Endothelial cell of umbilical vein (primary cell): ENCODE results near the gene AIF1. TPM values are rescaled to one million over a fixed set of nuclear protein-coding genes. Genes with fewer than 3 reads are reported as not detected.

Experiments
- BruUV-seq: library from RNA; stranded (reverse); fragments of 400-500 nt; replicated peaks from 2 replicates; lab custom pipeline; 2021; lab: Mats Ljungman, UMichigan
- CTCF ChIA-PET: fragments of 300-600, 350-600 bp; sonication (Branson Sonifier 250); formaldehyde crosslinking; loops from one replicate; lab custom pipeline; 2021; ENCODE audit warnings: antibody characterized with exemption, inconsistent platforms; lab: Charles Lee
- POLR2A ChIA-PET: fragments of 300-600, 350-600 bp; sonication (Branson Sonifier 250); formaldehyde crosslinking; loops from one replicate; lab custom pipeline; 2021; ENCODE audit warnings: antibody characterized with exemption, inconsistent platforms; lab: Charles Lee
- DNase-seq: peaks from one replicate; pipeline ENCODE4 v3.0.0-alpha.2; 2011; ENCODE audit warnings: low read depth, low spot score
- FAIRE-seq: peaks from 2 replicates; lab custom pipeline; 2011; peaks lifted over from hg19 to GRCh38; lab: Jason Lieb, UNC
- H2AFZ ChIP-seq: 2 replicates; pipeline ENCODE4 v1.6.0; 2012; ENCODE audit warnings: low read depth, low read length, control low read depth, inconsistent platforms
- H3K27ac ChIP-seq: 2 replicates; pipeline ENCODE4 v1.5.1; 2011; ENCODE audit warnings: low read depth, mild to moderate bottlenecking, control low read depth, low read length, moderate library complexity; ENCODE audit not compliant: insufficient read depth
- H3K27me3 ChIP-seq, 2 experiments: 2 replicates each; pipeline versions ENCODE4 v1.6.0 to v1.6.1; 2011; ENCODE audit warnings: low read length in 2 of 2, mixed read lengths in 1 of 2; ENCODE audit not compliant: control insufficient read depth in 2 of 2, insufficient read depth in 2 of 2
- H3K36me3 ChIP-seq, 2 experiments: 2 replicates in 1 of 2; 3 replicates in 1 of 2; pipeline ENCODE4 v1.5.1; 2011; ENCODE audit warnings: low read length in 2 of 2, mild to moderate bottlenecking in 1 of 2, moderate library complexity in 1 of 2; ENCODE audit not compliant: control insufficient read depth in 2 of 2, insufficient read depth in 2 of 2; ENCODE audit errors: extremely low read depth in 1 of 2
- H3K4me1 ChIP-seq: 3 replicates; pipeline ENCODE4 v1.5.1; 2011; ENCODE audit warnings: mild to moderate bottlenecking, low read length; ENCODE audit not compliant: control insufficient read depth, insufficient read depth; ENCODE audit errors: extremely low read depth
- H3K4me2 ChIP-seq: 2 replicates; pipeline ENCODE4 v1.6.1; 2011; ENCODE audit warnings: low read length, control low read depth, mixed read lengths; ENCODE audit not compliant: insufficient read depth
- H3K4me3 ChIP-seq, 3 experiments: fragments of 200-600 bp in 1 of 3; sonication (generic), shearing (Covaris generic) in 1 of 3; replicated peaks in 1 of 3; 2 replicates each; pipeline ENCODE4 v1.5.1; 2011 to 2016; ENCODE audit warnings: control low read depth in 3 of 3, low read length in 3 of 3, mild to moderate bottlenecking in 2 of 3, inconsistent platforms in 1 of 3, low read depth in 1 of 3, moderate library complexity in 1 of 3; ENCODE audit not compliant: insufficient read depth in 1 of 3
- H3K79me2 ChIP-seq: 2 replicates; pipeline ENCODE4 v1.6.0; 2012; ENCODE audit warnings: low read length, inconsistent platforms; ENCODE audit not compliant: control insufficient read depth, insufficient read depth
- H3K9ac ChIP-seq: replicated peaks from 2 replicates; pipeline ENCODE3; 2011; ENCODE audit warnings: low read length, control low read depth; ENCODE audit not compliant: insufficient read depth; ENCODE audit errors: extremely low read depth
- H3K9me1 ChIP-seq: replicated peaks from 3 replicates; pipeline ENCODE4 v1.6.0; 2011; ENCODE audit warnings: mild to moderate bottlenecking, low read length; ENCODE audit not compliant: control insufficient read depth, insufficient read depth; ENCODE audit errors: extremely low read depth
- H3K9me3 ChIP-seq: replicated peaks from 2 replicates; pipeline ENCODE4 v1.5.1; 2012; ENCODE audit warnings: low read length, inconsistent platforms; ENCODE audit not compliant: control insufficient read depth, insufficient read depth
- H4K20me1 ChIP-seq: replicated peaks from 2 replicates; pipeline ENCODE3; 2011; ENCODE audit warnings: mild to moderate bottlenecking, low read length; ENCODE audit not compliant: control insufficient read depth, insufficient read depth; ENCODE audit errors: extremely low read depth
- CTCF ChIP-seq, 2 donors: IDR thresholded peaks; 1 replicate in 1 of 2; 2 replicates in 1 of 2; pipeline ENCODE4 v1.5.1; 2011; ENCODE audit warnings: low read length in 2 of 2, mild to moderate bottlenecking in 2 of 2, moderate library complexity in 2 of 2, control low read depth in 1 of 2, inconsistent platforms in 1 of 2, low read depth in 1 of 2; ENCODE audit not compliant: insufficient read depth in 1 of 2; ENCODE audit errors: extremely low read depth in 1 of 2
- EZH2 ChIP-seq: IDR thresholded peaks from 2 replicates; pipeline ENCODE4 v1.6.1; 2012; ENCODE audit warnings: borderline replicate concordance, low read depth, mild to moderate bottlenecking, moderate library complexity, low read length, inconsistent platforms; ENCODE audit not compliant: severe bottlenecking
- FOS ChIP-seq: IDR thresholded peaks from 2 replicates; pipeline ENCODE4 v1.6.1; 2011; ENCODE audit warnings: mild to moderate bottlenecking, low read length, moderate library complexity, borderline replicate concordance; ENCODE audit not compliant: insufficient read depth
- GATA2 ChIP-seq: IDR thresholded peaks from 2 replicates; pipeline ENCODE4 v1.7.0; 2011; ENCODE audit warnings: low read depth, mild to moderate bottlenecking, moderate library complexity, mixed read lengths, low read length; ENCODE audit not compliant: insufficient read length, insufficient read depth
- JUN ChIP-seq: IDR thresholded peaks from 2 replicates; pipeline ENCODE4 v1.6.1; 2011; ENCODE audit warnings: borderline replicate concordance, low read depth; ENCODE audit not compliant: insufficient read length, insufficient read depth
- MAX ChIP-seq: IDR thresholded peaks from 2 replicates; pipeline ENCODE4 v1.6.1; 2011; ENCODE audit not compliant: insufficient read depth, insufficient read length
- MYC ChIP-seq: IDR thresholded peaks from one replicate; pipeline ENCODE4 v1.6.1; 2011; ENCODE audit warnings: mild to moderate bottlenecking, low read depth, low read length
- POLR2A ChIP-seq: IDR thresholded peaks from 2 replicates; pipeline ENCODE4 v1.6.1; 2012; ENCODE audit warnings: low read depth, mild to moderate bottlenecking, control low read depth, low read length
- POLR2AphosphoS5 ChIP-seq: IDR thresholded peaks from 2 replicates; pipeline ENCODE4 v1.6.1; 2012; ENCODE audit warnings: low read depth, mild to moderate bottlenecking, control low read depth, low read length, moderate library complexity; ENCODE audit not compliant: insufficient read depth
- dilution Hi-C: fragments of 300-500 bp; cut with MboI; formaldehyde crosslinking; loops from one replicate; pipeline ENCODE4 v1.15.0; 2019; ENCODE audit warnings: low sequenced_read_pairs; ENCODE audit not compliant: extremely low pct_ligation_motif_present
- intact Hi-C: fragments of 100-400 bp; cut with micrococcal nuclease; formaldehyde crosslinking; loops from one replicate; pipeline ENCODE4 v1.10.0; 2022
- polyA plus RNA-seq, 4 experiments: library from polyadenylated mRNA; depleted of rRNA in 3 of 4; stranded (reverse) in 3 of 4; unstranded in 1 of 4; fragments of >200 nt; gene quantifications; 2 replicates each; pipeline versions ENCODE4 v1.2.1 to v1.2.3, GENCODE V29; 2011 to 2012; ENCODE audit warnings: missing spikeins in 1 of 4
- total RNA-seq: library from RNA; stranded (reverse); gene quantifications from 2 replicates; pipeline ENCODE4 v1.2.3, GENCODE V29; 2021

The AIF1 gene
- total and polyA plus RNA-seq, 2 donors (not counting 3 experiments of a cell fraction or from before 2014, with no cell fraction given) = not detected

GRCh38 chr6:31621991-31622390, 7.0 kb downstream of the AIF1 start:
- H3K27ac ChIP-seq = peak overlapping the region; percentile 84
- no peaks in the 10 kb centered on the region for H3K9me3 ChIP-seq
- FAIRE-seq (peak; percentile 8), DNase-seq (no peak)
- H3K4me3 ChIP-seq = peak overlapping the region; percentile 65 to 99 (median 95)
- H3K27me3 ChIP-seq = no peaks in the 10 kb centered on the region
- peak overlapping the region; percentile 92 for H3K4me2 ChIP-seq
- peak overlapping the region; percentile 99 for H3K9ac ChIP-seq
- no TSS peak for BruUV-seq
- ChIA-PET CTCF (interaction anchor here (0.6 to 3.9 kb wide), 6 partner anchors 18 to 81 kb away, joined by 3 to 18 read pairs (median 4); partner anchors contain the start of genes ATP6V1G2 and DDX39B), POLR2A (interaction anchor here (0.8 to 2.2 kb wide), 3 partner anchors 12 to 49 kb away, joined by 3 to 4 read pairs (median 3); no protein-coding TSS in a partner anchor)
- dilution Hi-C loops (no loop called here), intact Hi-C loops (loop anchor here (1.0 to 5.0 kb wide), 3 partner anchors 43 to 205 kb away; partner anchors contain the start of gene HSPA1B)
- peaks cover 13% of the 10 kb centered on the region for H3K4me1 ChIP-seq
- TF ChIP-seq CTCF (IDR thresholded peaks at IDR 0.05; ENCODE audit: extremely low read depth in 1 of 2, insufficient read depth in 1 of 2, low read depth in 1 of 2, low read length in 2 of 2) (no peak), POLR2A (no peak), FOS (no peak), GATA2 (no peak), EZH2 (no peak), JUN (no peak), MYC (no peak), MAX (no peak), POLR2AphosphoS5 (no peak)
- H4K20me1 ChIP-seq = no peaks in the 10 kb centered on the region
- H3K79me2 ChIP-seq = peaks cover 59% of the 10 kb centered on the region
- H2AFZ ChIP-seq = no peak overlapping the region
- H3K36me3 ChIP-seq = peaks cover 23 to 33% of the 10 kb centered on the region in 2 experiments
- no peaks in the 10 kb centered on the region for H3K9me1 ChIP-seq
